ENCODE data around the gene BRMS1.

Gene BRMS1

DNA sequence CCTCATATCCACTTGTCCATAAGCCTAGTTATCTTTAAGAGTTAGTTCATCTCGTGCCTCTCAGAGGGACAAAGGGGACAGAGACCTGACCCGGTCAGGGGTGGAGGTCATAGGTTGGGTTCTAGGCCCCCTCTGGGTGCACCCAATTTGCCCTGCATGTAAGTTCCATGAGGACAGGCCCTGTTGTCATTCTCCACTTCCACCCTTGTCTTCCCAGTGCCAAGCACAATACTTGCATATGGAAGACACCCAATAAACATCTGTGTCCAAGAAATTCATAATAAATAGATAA lies 54.6 kb downstream of the BRMS1 start:
- no peak for DNase-seq (ENCODE audit: low read depth, low spot score)
- H3K4me3 ChIP-seq (ENCODE audit: low read length): peak overlapping the region; percentile 77

DNA sequence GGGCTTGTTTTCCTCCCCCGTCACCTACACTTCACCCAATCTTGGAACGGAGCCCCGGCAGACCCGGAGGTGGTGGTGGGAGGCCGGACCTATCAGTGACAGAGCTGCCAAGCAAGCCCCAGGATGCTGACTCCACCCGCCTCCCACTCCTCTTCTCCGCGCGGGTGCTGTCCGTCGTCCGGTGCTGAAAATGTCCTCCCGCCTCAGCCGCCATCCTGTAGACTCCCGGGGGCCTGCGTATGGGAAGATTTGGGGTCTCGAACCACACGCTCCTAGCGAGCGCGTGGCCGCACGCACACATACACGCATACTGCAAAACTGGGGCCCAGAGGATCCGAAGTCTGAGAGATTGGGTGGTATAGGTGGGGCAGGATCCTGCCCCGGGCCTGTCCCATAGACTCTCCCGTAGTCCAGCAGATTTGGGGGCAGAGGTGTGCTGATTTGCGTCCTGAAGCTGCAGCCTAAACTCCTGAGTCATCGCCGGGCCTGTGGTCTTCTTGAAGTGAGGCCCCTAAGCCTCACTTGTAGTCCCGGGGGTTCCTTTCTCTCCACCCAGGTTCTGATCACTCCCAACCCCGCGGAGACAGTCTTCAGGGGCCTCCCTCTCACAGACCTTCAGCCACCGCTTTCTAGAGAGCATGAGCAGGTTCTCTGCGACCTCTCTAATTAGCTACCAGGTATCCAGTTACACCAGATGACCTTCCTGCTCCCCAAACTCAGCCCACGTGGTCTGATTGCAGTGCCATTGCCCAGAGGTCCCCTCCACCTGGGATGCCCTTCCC lies 55.2 kb downstream of the BRMS1 start:
- no peak for DNase-seq (ENCODE audit: low read depth, low spot score)
- H3K4me3 ChIP-seq (ENCODE audit: low read length): peak overlapping the region; percentile 77

DNA sequence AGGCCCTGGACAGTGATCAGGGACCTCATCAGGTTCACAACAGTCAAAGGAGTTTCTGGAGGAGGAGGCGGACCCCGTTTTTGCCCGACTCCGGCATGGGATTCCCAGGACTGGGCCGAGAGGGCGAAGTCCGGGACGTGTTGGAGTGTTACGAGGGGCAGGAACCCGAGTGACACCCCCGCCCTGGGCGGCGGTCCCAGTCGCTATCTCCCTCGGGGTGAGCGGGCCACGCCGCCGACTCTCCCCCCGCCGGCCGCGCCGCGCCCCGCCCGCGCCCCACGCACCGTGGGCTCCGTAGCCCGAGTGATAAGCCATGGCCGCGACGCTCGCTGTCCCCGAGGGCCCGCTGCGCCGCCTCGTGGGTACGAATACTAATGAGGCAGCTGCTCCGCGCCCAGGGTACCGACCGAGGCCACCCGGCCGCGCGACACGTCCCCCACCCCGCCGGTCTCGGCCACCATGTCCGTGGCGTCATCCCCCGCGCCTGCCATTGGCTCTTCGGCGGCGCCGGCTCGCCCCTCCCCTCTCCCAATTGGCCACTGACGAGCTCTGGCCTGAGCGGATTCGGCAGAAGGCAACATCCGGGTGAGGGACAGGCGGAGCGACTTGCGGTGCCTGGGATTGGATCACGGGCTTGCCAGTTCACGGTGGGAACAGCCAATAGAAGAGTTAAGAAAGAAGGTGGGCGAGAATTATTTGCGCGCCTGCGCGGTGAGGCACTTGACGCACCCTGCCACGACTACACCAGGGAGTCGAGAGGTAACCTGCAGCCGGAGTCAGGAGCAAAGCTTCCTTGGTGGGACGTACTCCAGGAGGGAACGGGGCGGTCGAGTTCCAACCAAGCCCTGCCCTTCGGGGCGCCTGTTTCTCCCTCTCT lies 56.0 kb downstream of the BRMS1 start, which contains the start of gene YIF1A:
Gene YIF1A (minus strand): TSS at position 473 of the 877 bp plus-strand sequence. CDS start 158 bp downstream, at position 315.
- H3K4me3 ChIP-seq (ENCODE audit: low read length): peak within 1 kb of the TSS; percentile 91
- peak; percentile 99 for DNase-seq (ENCODE audit: low read depth, low spot score)

DNA sequence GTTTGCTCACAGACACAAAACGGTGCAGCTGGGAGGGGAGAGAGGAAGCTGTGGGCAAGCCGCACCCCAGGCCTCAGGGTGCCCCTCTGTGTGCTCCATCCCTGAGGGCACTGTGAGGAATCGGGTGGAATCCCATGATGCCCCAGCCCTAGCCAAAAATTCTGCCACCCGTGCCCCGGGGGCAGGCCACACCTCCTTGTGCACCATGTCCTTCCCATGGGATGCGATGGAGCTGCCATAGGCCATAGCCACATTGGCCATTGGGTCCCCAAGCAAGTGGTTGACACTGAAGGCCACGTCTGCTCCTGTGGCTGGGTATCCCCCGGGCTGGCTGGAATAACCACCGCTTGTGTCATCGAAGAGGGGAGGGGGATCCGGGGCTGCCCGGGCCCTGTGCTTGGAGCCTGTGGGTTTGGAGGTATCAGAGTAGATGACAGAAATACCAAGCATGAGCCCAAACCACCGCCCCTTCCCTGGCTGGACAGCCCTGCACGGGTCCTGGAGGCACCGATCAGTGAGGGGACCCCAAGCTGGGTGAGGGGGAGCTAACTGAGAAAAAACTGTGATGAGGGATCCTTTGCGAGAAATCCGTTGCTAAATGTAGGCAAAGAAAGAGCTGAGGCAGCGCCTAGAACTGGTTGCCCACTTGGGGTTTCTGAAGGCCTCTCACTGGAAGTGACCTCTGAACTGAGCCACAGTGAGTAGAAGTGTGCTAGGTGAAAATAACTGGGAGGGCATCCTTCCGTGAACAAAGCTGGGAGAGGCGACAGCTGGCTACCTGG lies 56.8 kb downstream of the BRMS1 start:
- peak overlapping the region; percentile 91 for H3K4me3 ChIP-seq (ENCODE audit: low read length)
- DNase-seq (ENCODE audit: low read depth, low spot score): no peak
